GM10248 (cell line): ENCODE data around the gene ID2.

Source experiments
- CTCF ChIA-PET: fragments of 300-600 bp; sonication (Branson Sonifier 250); formaldehyde crosslinking; extraction: SDS; loops from one replicate; lab custom pipeline; 2021; ENCODE audit warnings: antibody characterized with exemption; lab: Yijun Ruan, JAX
- POLR2A ChIA-PET: fragments of 350-650 bp; sonication (Branson Sonifier 250); formaldehyde crosslinking; extraction: SDS; loops from one replicate; lab custom pipeline; 2020; ENCODE audit warnings: antibody characterized with exemption; lab: Yijun Ruan, JAX
- DNase-seq: peaks from one replicate; pipeline ENCODE4 v3.0.0; 2012; ENCODE audit errors: extremely low spot score
- TF ChIP-seq, protein P1 (sequence below): IDR thresholded peaks from 2 replicates; pipeline ENCODE4 v1.5.1; 2012; ENCODE audit warnings: mild to moderate bottlenecking, low read depth; ENCODE audit errors: extremely low read depth, missing control alignments, control extremely low read depth

Gene ID2

DNA sequence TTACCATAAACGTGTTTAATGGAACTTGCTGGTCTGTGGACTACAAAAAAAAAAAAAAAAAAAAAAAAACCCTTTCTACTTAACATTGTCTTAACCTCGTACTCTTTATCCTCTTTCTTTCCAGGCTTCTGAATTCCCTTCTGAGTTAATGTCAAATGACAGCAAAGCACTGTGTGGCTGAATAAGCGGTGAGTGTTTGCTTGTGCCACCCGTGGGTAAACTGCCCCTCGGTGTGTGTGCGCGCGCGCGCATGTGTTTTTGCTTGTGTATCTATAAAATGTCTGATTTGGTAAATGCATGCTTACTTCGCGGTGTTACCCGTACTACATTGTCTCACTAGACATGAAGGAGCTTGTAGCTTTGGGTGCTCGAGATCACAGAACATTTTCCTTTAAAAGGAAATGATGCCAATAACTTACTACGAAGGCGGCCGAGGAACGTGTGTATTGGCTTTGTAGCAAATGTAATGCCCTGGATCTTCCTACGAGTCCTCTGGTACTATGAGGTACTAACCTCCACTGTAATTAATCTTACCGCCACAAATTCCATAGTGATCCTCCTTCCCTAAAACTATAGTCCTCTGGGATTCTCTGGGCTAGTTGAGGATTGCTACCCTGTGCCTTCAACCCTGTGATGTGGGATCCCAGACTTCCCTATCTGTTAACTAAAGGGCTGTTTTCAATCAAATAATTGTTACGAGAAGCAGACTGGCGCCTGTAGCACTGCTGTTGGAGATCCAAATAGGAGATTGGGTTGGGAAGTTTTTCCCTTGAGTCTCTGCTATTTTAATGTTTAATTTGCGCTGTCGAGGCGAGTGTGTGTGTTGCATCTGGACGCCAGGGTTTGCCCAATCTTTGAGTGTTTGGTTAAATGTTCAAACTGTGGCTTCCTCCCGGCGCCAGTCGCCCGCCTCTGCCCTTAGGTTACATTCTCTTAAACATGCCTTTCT lies 1.1 kb downstream of the ID2 start:
- TF ChIP-seq, protein P1, sequence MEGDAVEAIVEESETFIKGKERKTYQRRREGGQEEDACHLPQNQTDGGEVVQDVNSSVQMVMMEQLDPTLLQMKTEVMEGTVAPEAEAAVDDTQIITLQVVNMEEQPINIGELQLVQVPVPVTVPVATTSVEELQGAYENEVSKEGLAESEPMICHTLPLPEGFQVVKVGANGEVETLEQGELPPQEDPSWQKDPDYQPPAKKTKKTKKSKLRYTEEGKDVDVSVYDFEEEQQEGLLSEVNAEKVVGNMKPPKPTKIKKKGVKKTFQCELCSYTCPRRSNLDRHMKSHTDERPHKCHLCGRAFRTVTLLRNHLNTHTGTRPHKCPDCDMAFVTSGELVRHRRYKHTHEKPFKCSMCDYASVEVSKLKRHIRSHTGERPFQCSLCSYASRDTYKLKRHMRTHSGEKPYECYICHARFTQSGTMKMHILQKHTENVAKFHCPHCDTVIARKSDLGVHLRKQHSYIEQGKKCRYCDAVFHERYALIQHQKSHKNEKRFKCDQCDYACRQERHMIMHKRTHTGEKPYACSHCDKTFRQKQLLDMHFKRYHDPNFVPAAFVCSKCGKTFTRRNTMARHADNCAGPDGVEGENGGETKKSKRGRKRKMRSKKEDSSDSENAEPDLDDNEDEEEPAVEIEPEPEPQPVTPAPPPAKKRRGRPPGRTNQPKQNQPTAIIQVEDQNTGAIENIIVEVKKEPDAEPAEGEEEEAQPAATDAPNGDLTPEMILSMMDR: no peak
- CTCF ChIA-PET: interaction anchor here (1.3 to 3.2 kb wide), 6 partner anchors 14 to 1255 kb away, joined by 3 to 13 read pairs (median 3); no protein-coding TSS in a partner anchor
- DNase-seq: no peak

DNA sequence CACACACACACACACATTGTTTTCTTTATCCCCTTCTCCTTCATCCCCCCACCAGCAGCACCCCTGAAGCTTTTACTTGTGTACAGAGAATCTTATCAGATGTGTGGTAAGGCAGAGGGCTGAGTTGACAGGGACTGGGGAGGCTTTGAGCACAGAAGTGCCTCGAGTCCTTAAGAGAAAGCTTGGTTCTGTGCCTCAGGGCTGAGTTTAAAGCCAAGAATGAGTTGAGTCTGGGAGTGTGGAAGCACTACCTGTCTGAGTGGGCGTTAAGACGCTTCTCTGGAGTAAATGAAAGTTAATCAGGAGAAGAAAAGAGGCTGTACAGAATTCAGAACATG lies 2.7 kb downstream of the ID2 start:
- TF ChIP-seq, protein P1: no peak
- ChIA-PET POLR2A (interaction anchor here (0.6 to 0.7 kb wide), 3 partner anchors 9 to 319 kb away, joined by 4 to 12 read pairs (median 4); partner anchors contain the start of gene MBOAT2), CTCF (interaction anchor here (0.7 to 1.6 kb wide), 6 partner anchors 9 to 1480 kb away, joined by 3 to 4 read pairs (median 3); no protein-coding TSS in a partner anchor)
- DNase-seq: no peak

More for the DNA sequence above, 1.1 kb downstream of the ID2 start:
- POLR2A ChIA-PET: interaction anchor here (0.6 to 2.2 kb wide), 19 partner anchors 51 to 1765 kb away, joined by 3 to 27 read pairs (median 5); partner anchors contain the start of gene ODC1

DNA sequence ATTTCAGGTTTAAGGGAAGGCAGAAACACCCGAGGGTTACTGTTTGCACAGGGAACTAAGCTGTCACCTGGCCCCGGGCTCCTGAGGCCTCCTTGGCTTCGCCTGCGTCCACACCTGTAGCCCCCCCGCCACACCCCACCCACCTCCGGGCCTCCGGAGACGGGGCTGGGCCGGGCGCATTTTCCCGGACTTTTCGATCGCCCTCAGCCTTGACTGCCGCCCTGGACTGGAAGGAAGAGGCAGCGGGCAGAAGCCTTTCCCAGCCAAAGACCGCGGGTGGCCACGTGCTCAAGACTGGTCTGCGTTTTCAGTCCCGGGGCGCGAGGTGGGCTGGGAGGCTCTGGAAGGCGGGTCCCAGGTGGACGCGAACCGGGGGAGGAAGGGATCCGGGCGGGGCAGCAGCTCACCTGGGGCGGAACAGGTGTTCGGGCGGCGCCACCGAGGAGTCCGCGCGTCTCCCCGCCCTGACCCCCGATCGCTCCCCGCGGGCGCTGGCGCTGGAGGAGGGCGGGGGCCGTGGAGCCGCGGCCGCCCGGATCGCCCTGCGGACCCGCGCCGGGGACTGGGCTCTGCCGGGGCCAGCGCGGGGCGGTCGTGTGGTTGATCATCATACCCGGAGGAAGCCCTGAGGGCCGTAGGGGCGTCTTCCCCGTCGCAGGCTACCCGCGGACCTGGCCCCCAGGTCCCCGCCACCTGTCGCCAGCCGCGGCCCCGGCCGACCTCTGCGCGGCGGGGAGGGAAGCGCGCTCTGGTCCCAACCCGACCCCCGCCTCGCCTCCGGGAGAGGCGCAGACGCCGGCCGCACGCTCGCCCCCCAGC lies 3.2 kb downstream of the ID2 start:
- POLR2A ChIA-PET: no interaction called here
- CTCF ChIA-PET: interaction anchor here (1.0 to 1.6 kb wide), 4 partner anchors 147 to 1480 kb away, joined by 3 read pairs; no protein-coding TSS in a partner anchor
- DNase-seq: no peak
- TF ChIP-seq, protein P1: no peak

DNA sequence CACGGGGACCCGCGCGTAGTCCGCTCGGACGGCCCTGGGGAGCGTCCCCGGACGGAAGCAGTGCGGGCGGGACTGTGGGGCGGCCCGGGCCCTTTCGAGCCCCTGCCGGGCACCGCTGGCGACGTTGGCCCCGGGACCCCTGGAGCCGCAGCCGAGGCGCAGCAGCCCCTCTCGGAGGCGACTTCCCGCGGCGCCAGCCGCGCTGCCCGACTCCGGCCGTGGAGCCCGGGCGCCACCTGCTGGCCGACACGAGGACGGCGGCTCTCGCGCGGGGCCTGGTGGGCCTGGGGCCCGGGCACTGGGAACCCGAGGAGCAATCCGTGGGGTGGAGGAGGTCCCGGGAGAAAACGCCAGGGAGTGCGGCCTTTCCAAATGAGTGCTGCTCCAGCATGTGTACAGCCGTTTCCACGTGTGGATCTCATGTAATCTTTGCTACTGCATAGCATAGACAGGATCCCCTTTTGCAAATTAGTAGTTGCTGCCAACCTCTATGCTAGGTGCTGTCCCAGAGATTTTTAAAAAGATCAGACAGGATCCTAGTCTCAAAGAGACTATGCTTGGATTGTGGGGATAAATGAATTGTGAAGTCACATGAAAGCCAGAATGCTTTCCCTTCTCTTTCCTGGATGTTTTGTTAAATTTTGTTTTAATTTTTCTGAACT lies 4.0 kb downstream of the ID2 start:
- ChIA-PET CTCF (interaction anchor here (1.6 kb wide), 1 partner anchor 1258 kb away, joined by 3 read pairs; no protein-coding TSS in a partner anchor), POLR2A (no interaction called here)
- TF ChIP-seq, protein P1: peak; percentile 90
- DNase-seq: peak; percentile 83

DNA sequence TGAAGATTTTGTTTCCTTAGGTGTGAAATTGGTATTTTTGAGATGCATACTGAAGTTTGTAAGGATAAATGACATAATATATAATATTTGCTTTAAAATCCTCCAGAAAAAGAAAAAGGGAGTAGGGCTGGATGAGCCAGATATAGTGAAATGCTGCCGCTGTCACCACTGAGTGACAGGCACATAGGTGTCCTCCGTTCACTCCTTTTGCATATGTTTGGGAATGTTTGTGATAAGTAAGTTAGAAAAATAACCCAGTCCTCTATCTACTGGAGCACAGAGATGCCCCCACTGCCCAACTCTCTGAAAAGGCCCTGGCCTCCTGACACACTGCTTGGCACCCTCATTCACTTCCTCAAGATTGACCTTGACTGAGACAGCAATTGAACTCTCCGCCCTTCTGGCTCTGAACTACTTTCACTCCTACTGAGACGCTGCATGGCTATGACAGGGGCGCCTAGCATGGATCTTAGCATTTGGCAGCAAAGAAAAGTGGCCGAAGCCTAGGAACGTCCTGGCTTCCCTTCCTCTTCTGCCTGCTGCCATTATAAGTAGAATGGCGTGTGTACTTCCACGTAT lies 10.1 kb downstream of the ID2 start:
- ChIA-PET POLR2A (interaction anchor here (1.0 kb wide), 1 partner anchor 10 kb away, joined by 3 read pairs; the partner anchor contains the start of gene ID2), CTCF (interaction anchor here (1.0 to 1.6 kb wide), 4 partner anchors 34 to 68 kb away, joined by 3 to 8 read pairs (median 3); no protein-coding TSS in a partner anchor)
- TF ChIP-seq, protein P1: no peak

More for the DNA sequence above, 10.1 kb downstream of the ID2 start:
- no peak for DNase-seq
